HepG2 (cell line): Measurements from ENCODE around the gene BPIFB2. TPM values are rescaled to one million over a fixed set of nuclear protein-coding genes. Genes with fewer than 3 reads are reported as not detected.
A peak's percentile ranks its signal among the peaks of the same experiment; 100 is the strongest.

Source experiments
- CAMTA2 ChIP-seq: sonication (generic); formaldehyde crosslinking; IDR thresholded peaks from 2 replicates; pipeline ENCODE4 v1.4.0; 2020; ENCODE audit warnings: mild to moderate bottlenecking, missing genetic modification reagents, borderline replicate concordance
- GATAD2A ChIP-seq: IDR thresholded peaks from 2 replicates; pipeline ENCODE4 v1.6.1; 2016
- MED1 ChIP-seq: sonication (generic); formaldehyde crosslinking; IDR thresholded peaks from 2 replicates; pipeline ENCODE4 v1.4.0; 2020; ENCODE audit warnings: missing genetic modification reagents
- PITX1 ChIP-seq: sonication (generic); formaldehyde crosslinking; IDR thresholded peaks from 2 replicates; pipeline ENCODE4 v1.5.1; 2020; ENCODE audit warnings: mild to moderate bottlenecking, missing genetic modification reagents
- TBX3 ChIP-seq: fragments of 450-650 bp; IDR thresholded peaks from 2 replicates; pipeline ENCODE4 v1.6.1; 2017; ENCODE audit warnings: antibody characterized with exemption, mild to moderate bottlenecking, inconsistent platforms, borderline replicate concordance
- ZBTB3 ChIP-seq: sonication (generic); formaldehyde crosslinking; IDR thresholded peaks from 2 replicates; pipeline ENCODE4 v1.4.0; 2020; ENCODE audit warnings: low read depth, mild to moderate bottlenecking, moderate library complexity, missing genetic modification reagents, borderline replicate concordance
- ZKSCAN1 ChIP-seq: fragments of 150-350 bp; IDR thresholded peaks from 2 replicates; pipeline ENCODE4 v1.6.1; 2014; ENCODE audit warnings: low read length
- ZMYM3 ChIP-seq: sonication (generic); formaldehyde crosslinking; IDR thresholded peaks from 2 replicates; pipeline ENCODE4 v1.5.1; 2020; ENCODE audit warnings: mild to moderate bottlenecking, missing genetic modification reagents
- ZNF350 ChIP-seq: sonication (generic); formaldehyde crosslinking; IDR thresholded peaks from 2 replicates; pipeline ENCODE4 v1.4.0; 2020; ENCODE audit warnings: mild to moderate bottlenecking, low read depth, missing genetic modification reagents, borderline replicate concordance
- ZNF629 ChIP-seq: sonication (generic); formaldehyde crosslinking; conservative IDR thresholded peaks from 2 replicates; pipeline ENCODE4 v1.5.0; 2020; ENCODE audit warnings: missing genetic modification reagents
- ZNF768 ChIP-seq: sonication (generic); formaldehyde crosslinking; IDR thresholded peaks from 2 replicates; pipeline ENCODE4 v1.4.0; 2020; ENCODE audit warnings: missing genetic modification reagents
- ZSCAN22 ChIP-seq: sonication (generic); formaldehyde crosslinking; IDR thresholded peaks from 2 replicates; pipeline ENCODE4 v1.4.0; 2020; ENCODE audit warnings: mild to moderate bottlenecking, missing genetic modification reagents
- polyA plus RNA-seq, 8 experiments: library from polyadenylated mRNA; depleted of rRNA in 3 of 8; stranded (reverse) in 7 of 8; unstranded in 1 of 8; fragments of >200 nt; fragmentation: Illumina TruSeq in 4 of 8; extraction: Trizol in 4 of 8; gene quantifications; 2 replicates each; pipeline versions ENCODE4 v1.2.1 to v1.2.3, GENCODE V29; 2011 to 2016; ENCODE audit warnings: low read depth in 4 of 8, missing spikeins in 1 of 8, mixed read lengths in 1 of 8; ENCODE audit not compliant: insufficient read depth in 1 of 8
- total RNA-seq, 5 experiments: library from RNA; depleted of rRNA; stranded (reverse); fragments of >200 nt; fragmentation: Illumina TruSeq; extraction: Trizol; gene quantifications; 2 replicates each; pipeline ENCODE4 v1.2.3, GENCODE V29; 2016; ENCODE audit warnings: low read depth in 1 of 5
- TF ChIP-seq, protein P1 (sequence below): sonication (generic); formaldehyde crosslinking; IDR thresholded peaks from 2 replicates; pipeline ENCODE4 v1.4.0; 2020; ENCODE audit warnings: missing genetic modification reagents
- TF ChIP-seq, protein P2 (sequence below): sonication (generic); formaldehyde crosslinking; IDR thresholded peaks from 2 replicates; pipeline ENCODE4 v1.5.0; 2020; ENCODE audit warnings: missing genetic modification reagents
- TF ChIP-seq, protein P3 (sequence below): sonication (generic); formaldehyde crosslinking; IDR thresholded peaks from 2 replicates; pipeline ENCODE4 v1.8.0; 2022; ENCODE audit warnings: missing genetic modification reagents, low read depth, mild to moderate bottlenecking, borderline replicate concordance
- TF ChIP-seq, protein P4 (sequence below): IDR thresholded peaks from 2 replicates; pipeline ENCODE4 v1.6.1; 2012; ENCODE audit warnings: low read length, improper control_type of control experiment

Gene BPIFB2
- total and polyA plus RNA-seq, 2 of the 13 experiments (the other 11 are each of a cell fraction or from before 2014, with no cell fraction given) = 54.5 to 902 TPM

DNA sequence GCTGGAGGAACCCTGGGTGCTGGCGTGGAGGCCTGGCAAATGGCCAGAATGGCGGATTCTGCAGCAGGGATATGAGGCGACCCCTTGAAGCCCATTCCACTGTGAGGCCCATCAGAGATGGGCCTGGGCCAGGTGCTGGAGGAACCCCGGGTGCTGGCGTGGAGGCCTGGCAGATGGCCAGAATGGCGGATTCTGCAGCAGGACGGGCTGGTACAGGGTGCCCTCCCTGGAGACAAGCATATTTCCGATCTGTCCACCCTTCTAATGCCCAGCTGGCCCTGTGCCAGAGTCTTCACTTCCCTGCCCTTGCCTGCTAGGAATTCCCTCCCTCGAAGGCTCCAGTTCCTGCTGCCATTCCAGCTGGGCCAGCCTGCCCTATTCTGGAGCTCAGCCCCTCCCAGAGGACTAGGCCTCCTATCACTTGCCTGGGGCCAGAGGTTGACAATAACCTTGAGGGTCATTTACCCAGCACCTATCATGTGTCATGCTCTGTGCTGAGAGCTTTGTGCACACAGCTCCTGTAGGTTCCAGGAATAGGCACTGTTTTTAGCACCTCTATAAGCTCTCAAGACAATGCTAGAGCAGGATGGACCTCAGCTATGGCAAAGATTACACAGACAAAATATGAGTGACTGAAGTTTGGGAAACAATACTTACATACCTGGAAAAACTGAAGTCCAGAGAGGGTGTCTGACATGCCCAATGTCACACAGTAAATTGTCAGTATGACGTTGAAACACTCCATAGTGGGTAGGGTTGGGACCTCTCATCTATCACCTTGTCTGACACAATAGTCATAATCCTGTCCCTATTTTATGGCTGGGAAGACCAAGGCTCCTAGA lies 24.7 kb upstream of the BPIFB2 start (continued):
- TF ChIP-seq, protein P1, sequence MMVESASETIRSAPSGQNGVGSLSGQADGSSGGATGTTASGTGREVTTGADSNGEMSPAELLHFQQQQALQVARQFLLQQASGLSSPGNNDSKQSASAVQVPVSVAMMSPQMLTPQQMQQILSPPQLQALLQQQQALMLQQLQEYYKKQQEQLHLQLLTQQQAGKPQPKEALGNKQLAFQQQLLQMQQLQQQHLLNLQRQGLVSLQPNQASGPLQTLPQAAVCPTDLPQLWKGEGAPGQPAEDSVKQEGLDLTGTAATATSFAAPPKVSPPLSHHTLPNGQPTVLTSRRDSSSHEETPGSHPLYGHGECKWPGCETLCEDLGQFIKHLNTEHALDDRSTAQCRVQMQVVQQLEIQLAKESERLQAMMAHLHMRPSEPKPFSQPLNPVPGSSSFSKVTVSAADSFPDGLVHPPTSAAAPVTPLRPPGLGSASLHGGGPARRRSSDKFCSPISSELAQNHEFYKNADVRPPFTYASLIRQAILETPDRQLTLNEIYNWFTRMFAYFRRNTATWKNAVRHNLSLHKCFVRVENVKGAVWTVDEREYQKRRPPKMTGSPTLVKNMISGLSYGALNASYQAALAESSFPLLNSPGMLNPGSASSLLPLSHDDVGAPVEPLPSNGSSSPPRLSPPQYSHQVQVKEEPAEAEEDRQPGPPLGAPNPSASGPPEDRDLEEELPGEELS (CRISPR knock-in tag) = 0 out of 2 replicates have a peak, but pooled peaks have one; percentile 25
- peak; percentile 91 for TF ChIP-seq ZNF768 (CRISPR knock-in tag)
- TF ChIP-seq, protein P2, sequence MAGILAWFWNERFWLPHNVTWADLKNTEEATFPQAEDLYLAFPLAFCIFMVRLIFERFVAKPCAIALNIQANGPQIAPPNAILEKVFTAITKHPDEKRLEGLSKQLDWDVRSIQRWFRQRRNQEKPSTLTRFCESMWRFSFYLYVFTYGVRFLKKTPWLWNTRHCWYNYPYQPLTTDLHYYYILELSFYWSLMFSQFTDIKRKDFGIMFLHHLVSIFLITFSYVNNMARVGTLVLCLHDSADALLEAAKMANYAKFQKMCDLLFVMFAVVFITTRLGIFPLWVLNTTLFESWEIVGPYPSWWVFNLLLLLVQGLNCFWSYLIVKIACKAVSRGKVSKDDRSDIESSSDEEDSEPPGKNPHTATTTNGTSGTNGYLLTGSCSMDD (CRISPR knock-in tag) = 0 out of 2 replicates have a peak, but pooled peaks have one; percentile 56
- TF ChIP-seq ZSCAN22 (CRISPR knock-in tag) = no peak
- TF ChIP-seq ZKSCAN1 = peak; percentile 64
- peak; percentile 15; the same call in 1 of the 2 replicates for TF ChIP-seq MED1 (CRISPR knock-in tag)
- no peak for TF ChIP-seq CAMTA2 (CRISPR knock-in tag)
- no peak for TF ChIP-seq ZNF350
- TF ChIP-seq, protein P3, sequence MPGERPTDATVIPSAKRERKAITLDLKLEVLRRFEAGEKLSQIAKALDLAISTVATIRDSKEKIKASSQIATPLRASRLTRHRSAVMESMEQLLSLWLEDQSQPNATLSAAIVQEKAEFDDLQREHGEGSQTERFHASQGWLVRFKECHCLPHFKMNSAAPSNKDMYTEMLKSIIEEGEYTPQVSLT (CRISPR knock-in tag) = no peak
- TF ChIP-seq ZNF629 = 0 out of 2 replicates have a peak, but pooled peaks have one; percentile 7
- peak; percentile 86; the same call in 1 of the 2 replicates for TF ChIP-seq ZMYM3 (CRISPR knock-in tag)
- TF ChIP-seq ZBTB3 (CRISPR knock-in tag) = no peak
- 0 out of 2 replicates have a peak, but pooled peaks have one; percentile 10 for TF ChIP-seq GATAD2A (CRISPR knock-in tag)
- no peak for TF ChIP-seq PITX1 (CRISPR knock-in tag)
- TF ChIP-seq, protein P4, sequence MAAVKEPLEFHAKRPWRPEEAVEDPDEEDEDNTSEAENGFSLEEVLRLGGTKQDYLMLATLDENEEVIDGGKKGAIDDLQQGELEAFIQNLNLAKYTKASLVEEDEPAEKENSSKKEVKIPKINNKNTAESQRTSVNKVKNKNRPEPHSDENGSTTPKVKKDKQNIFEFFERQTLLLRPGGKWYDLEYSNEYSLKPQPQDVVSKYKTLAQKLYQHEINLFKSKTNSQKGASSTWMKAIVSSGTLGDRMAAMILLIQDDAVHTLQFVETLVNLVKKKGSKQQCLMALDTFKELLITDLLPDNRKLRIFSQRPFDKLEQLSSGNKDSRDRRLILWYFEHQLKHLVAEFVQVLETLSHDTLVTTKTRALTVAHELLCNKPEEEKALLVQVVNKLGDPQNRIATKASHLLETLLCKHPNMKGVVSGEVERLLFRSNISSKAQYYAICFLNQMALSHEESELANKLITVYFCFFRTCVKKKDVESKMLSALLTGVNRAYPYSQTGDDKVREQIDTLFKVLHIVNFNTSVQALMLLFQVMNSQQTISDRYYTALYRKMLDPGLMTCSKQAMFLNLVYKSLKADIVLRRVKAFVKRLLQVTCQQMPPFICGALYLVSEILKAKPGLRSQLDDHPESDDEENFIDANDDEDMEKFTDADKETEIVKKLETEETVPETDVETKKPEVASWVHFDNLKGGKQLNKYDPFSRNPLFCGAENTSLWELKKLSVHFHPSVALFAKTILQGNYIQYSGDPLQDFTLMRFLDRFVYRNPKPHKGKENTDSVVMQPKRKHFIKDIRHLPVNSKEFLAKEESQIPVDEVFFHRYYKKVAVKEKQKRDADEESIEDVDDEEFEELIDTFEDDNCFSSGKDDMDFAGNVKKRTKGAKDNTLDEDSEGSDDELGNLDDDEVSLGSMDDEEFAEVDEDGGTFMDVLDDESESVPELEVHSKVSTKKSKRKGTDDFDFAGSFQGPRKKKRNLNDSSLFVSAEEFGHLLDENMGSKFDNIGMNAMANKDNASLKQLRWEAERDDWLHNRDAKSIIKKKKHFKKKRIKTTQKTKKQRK = no peak
- TF ChIP-seq TBX3 = no peak
